C4-2B (cell line): ENCODE data around the gene NLRP12.

Experiments used
- CTCF ChIP-seq: fragments of 450-650 bp; conservative IDR thresholded peaks from 2 replicates; pipeline ENCODE4 v1.5.1; 2017; ENCODE audit warnings: mild to moderate bottlenecking
- ZFX ChIP-seq: fragments of 450-650 bp; IDR thresholded peaks from 2 replicates; pipeline ENCODE4 v1.6.1; 2017

- no peak for TF ChIP-seq CTCF
- TF ChIP-seq ZFX: no peak
Observed at GRCh38 chr19:53823380-53824120, 564 bp downstream of the NLRP12 start.
